HG02571 (cell line): ENCODE data around the gene TSHZ1.

Source experiments
- ATAC-seq: cut with Tn5 transposase; IDR thresholded peaks from one replicate; pipeline ENCODE4 v1.9.1; 2021; ENCODE audit warnings: mild to moderate bottlenecking, moderate library complexity; ENCODE audit not compliant: unreplicated experiment

The TSHZ1 gene

DNA sequence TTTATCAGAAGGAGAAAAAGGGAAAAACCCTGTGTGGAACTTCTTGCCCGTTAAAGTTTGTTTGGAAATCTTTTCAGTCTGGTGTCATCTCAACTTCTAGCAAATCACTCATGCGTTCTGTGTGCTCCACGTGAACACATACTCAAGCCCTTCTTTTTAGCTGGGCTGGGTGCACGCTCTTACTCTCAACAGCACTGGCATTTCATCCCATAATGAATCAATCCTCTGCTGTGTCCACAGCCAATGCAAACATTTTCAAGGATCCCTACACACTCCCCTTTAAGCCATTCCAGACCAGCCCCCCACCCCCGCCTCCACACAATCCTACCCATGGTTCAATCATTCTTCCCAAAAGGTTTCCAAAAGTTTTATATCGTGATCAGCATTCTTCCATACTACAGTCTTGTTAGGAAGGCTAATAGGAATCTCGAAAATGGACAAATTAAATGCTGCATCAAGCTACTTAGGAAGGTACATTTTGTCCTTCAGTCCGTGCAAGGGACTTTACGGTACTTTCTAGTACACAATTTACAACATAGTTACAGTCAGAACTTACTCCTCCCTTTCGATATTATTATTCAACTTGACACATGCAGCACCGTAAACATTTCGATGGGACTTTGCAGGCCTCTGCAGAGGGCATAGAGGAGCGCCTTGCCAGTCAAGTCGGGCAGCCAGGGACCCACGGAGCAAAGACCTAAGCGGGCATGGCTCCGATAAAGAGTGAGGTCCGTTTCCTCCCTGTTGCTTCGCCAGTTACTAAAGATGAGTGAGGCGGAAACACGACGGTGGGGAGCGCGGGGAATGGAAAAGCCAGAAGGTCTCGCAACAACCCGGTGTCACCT is 3.1 kb upstream of the TSHZ1 start:
- ATAC-seq, result no peak

DNA sequence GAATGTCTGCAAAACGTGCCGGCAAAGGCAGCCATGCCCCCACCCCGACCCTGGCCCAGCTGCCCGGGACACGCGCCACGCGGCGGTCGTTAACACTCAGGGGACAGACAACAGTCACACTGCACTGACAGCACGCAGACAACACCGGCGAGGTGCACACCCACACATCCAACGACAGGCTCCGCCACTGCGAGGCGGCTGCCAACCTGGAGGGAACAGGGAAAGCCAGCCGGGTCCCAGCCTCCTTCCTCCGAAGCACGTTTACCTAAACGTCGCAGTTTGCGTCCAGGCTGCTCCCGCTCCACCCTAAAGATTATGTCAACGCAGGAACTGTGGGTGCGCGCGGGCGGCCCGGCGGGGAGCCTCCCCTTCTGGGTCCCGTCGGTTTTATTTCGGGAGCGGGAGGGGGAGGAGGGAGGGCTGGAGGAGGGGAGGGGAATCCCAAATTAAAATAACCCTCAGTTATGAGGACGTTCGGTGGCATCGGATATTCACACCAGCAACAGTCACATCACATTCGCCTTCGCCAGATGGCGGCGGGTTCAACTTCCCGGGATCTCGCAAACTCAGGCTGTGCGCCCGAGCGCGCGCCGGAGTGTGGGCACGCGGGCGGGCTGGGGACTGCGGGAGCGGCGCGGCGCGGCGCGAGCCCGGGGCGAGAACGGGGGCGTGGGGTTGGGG is 2.3 kb upstream of the TSHZ1 start:
- peak; percentile 6 for ATAC-seq

DNA sequence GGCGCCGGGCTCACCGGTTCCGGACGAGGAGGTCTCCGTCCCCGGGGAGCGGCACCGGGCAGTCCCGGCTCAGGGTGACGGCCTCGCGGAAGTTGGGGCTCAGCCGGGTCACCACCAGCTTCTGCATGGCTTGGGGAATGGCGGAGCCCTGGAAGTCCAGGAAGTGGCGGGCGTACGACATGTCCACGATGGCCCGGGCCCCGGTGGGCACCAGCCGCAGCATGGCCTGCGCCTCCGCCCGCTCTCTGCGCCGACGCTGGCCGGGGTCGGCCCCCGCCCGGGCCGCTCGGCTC is 1.8 kb upstream of the TSHZ1 start:
- ATAC-seq, result peak; percentile 7

DNA sequence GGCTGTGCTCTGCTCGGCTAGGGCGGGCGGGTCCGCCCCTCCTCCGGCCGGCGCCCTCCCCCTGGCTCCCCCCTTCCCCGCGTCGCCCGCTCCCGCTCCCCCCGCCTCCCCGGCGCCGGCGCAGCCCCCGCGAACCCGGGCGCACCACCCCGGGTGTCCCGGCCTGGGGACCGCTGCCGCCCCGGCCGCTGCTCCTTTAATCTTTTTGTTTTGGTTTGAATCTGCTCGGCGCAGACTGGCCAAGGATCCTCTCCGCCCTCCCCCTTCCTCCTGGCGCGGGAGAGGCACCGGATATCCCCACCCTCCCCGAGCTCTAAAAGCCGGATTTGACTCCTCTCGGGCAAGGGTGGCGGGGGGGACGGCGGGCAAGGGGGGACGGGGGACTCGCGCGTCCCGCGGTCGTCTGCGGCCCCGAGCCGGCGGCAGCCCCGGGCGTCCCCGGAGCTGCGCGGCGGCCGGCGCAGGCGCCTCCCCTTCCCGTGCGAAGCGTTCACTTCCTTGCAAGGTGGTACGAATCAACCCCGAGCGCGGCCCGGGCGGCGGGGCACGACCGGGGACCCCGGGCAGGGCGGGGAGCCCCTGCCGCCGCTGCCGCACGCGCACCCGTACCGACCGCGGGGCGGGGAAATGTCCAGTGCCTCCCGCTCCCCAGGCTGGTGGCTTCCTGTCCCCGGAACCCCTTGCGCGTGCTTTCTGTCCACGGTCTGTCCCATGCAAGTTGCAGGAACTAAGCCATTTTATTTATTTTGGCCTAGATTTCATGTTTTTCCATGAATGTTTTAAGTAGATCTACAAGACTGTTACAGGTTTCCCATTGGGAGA is 1.3 kb upstream of the TSHZ1 start, which contains the start of gene PTGR3:
TSS of gene PTGR3 (minus strand) at position 11 of the 822 bp plus-strand sequence. CDS start 81 bp downstream, outside the sequence.
- peak; percentile 46 for ATAC-seq

DNA sequence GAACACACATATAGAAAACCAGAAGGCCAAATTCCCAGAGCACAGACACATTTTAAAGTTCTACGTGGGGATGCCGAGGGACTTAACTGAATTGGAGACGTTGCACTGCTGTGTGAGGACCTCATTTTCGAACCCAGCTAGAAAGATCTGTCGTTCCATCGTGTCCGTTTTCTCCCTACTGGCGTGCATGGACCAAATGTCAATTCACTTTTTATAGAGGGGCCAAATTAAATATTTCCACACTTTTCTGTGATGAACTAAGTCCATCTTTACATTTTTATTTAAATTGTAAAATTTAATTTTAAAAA is 692 bp upstream of the TSHZ1 start:
- no peak for ATAC-seq

DNA sequence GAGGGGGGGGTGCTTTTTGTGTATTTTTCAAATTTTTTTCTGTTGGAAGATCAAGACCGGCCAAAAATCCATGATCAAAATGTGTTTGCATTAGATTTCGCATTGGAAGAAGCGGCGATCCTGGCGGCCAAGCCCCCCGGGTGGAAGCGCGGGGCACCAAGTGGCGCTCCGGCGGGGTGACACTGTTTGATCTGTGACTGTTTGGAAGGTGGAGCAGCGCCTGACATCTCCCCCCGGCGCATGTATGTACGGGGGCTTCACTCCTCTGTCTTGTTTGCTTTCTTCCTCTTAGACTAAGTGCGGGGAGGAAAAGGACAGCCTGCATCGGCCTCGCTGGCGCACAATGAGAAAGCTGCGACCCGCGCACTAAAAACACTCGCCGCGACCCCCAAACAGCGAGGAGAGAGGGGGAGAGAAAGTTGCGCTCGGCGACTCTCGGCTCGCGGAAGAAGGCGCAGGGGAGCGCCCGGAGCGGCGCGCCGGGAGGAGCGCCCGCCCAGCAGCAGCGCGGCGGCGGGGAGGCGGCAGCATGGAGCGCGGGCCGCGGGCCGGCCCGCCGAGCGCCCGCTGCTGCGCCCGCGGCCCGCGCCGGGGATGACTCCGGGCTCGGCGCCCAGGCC is 515 bp downstream of the TSHZ1 start:
- no peak for ATAC-seq

DNA sequence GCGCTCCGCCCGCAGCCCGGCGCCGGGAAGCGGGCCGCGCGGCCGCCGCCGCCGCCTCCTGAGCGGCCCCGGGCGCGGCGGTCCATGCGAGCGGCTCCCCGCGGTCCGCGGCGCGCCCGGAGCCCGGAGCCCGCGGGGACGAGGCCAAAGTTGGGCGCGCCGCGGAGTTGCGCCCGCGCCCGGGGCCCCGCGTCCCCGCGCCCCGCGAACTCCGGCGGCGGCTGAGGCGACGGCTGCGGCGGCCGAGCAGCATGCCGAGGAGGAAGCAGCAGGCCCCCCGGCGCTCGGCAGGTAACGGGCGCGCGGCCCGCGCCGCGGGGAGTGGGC is 992 bp downstream of the TSHZ1 start:
- no peak for ATAC-seq

DNA sequence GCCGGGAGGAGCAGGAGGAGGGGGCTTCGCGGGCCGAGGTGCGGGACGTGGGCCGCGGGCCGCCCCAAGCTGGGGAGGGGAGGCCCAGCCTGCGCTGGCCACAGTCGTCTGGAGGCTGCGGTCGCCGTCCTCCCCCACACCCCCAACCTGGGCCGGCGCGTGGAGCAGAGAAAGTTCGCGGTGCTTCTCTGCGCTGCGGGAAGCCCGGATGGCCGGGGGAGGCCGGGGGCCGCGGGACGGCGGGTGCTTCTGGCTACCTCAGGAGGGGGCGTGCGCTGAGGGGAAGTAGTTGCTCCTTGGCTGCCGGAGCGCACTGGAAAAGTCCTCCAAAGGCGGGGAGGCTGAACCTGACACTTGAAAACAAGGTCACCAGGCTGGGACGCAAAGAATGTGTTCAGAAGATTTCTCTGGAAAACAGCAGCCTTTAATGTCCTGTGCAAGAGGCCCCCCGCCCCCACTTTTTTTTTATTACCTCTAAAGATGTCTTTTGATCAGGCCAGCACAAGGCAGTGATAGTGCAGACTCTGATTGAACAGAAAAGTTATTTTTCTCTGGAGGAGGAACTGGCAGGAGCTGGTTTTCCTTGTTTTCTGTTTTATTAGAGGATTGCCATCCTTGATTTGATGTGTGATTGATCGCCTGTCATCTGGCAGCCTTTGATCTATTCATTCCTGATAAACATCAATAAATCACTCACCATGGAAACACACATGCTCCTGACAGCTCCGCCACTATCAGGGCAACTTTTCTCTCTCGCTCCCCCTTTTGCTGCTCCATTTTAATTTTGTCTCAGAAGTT is 1.6 kb downstream of the TSHZ1 start:
- ATAC-seq, result no peak

DNA sequence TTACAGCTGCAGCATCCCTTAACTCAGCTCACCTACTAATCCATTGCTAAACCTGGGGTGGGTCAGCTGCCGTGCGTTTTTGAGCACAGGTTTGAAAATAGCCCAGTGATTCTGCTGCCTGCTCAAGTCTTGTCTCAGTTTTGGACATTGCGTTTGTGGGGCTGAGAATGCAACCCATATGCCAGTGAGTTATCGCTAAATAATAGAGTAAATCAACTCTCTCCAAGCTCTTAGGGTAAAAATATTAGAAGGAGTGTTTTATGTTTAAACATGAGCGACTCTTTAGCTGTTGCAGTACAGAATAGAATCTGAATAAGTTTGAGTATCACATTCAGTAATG is 2.1 kb downstream of the TSHZ1 start:
- no peak for ATAC-seq

DNA sequence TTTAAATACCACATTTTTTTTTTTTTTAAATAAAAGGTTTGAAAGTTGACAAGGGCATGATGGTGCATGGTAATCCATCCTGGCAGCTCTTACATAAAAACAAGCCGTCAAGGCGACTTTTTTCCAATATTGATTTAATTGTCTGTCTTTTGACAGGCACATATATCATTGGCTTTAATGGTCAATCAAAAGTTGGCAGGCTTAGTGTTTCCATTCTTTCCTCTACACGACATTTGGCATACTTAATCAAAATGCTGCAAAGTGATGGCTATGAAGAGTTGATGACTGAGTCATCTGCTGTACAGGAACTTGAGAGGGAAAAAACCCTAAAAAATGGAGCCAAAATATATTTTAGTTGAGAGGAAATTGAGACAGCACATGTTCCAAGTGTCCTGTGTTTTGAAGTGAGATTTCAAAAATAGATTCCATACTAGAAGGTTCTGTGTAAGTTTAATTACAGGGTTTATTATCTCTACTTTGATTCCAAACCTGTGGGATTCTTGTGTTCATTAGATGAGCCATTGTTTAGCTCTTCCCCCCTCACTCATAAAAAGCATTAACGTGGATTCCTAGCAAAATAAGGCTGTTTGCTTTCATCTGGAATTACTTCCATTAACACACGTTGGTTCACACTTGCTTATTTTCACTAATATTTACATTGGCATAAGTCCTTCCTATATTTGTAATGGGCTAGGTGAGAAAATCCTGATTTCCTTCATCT is 3.2 kb downstream of the TSHZ1 start:
- ATAC-seq, result no peak

DNA sequence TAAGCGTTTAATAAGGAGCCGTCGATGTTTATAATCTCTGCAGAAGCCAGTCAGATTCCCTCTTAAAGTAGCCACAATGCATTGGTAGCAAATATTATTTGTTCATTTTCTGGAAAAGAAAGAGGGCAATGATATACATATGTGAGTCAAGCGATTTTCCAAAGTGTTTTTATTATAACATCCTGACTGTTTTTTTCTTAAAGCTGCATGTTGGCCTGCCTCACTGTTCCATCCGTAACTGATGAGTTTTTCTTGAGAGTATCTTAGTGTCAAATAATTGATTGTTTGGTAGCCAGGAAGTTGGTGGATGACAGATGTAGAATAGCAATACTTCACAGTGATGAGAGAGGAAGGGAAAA is 3.7 kb downstream of the TSHZ1 start:
- no peak for ATAC-seq

DNA sequence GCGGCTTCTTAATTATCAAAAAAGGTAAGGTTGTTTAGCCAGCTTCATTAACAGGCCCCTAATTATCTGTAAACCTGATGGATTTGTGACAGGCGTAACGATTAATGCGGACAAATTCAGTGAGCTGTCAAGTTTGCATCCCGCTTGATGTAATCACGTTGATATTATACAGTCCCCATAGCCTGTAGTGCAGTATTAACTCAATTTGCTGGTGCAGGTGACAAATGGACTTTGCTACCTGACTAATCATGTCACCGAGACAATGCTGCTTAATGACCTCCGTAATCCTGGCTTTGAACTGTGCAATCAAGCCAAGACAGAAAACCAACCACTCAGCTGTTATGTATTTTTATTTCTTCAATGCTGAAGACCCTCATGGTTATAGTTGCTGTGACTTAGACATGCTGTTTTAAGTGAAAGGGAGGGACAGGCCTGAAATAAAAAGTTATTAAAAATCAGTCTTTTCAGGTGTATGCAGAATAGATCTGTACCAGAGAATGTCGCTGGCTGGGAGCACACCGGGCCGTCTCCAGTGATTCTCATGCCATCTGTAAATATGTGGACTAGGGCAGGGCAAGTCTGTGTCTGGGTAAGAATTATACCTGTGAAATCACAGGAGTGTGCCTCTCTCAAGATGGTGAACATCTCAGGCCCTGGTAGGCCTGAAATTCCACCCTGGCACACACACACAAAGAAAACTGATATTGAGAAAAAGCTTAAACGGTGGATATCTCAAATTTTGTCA is 4.3 kb downstream of the TSHZ1 start:
- no peak for ATAC-seq

DNA sequence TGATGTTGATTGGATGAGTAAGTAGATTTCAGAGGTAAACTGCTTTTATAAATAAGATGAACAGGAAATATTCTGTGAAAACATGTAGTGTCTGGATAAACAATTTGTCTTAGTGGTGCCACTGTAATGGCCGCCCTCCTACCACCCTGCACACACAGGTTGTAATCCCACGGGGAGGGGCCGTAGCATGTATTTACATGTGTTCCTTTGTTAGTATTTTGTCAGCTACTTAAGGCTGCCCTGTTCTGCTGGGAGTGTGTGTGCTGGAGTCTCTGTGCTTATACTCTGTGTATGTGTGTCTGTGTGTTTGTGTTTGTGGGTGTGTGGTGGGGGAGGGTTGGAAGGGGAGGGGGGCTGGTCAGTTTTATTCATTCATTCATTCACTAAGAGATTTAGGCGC is 5.1 kb downstream of the TSHZ1 start:
- no peak for ATAC-seq

DNA sequence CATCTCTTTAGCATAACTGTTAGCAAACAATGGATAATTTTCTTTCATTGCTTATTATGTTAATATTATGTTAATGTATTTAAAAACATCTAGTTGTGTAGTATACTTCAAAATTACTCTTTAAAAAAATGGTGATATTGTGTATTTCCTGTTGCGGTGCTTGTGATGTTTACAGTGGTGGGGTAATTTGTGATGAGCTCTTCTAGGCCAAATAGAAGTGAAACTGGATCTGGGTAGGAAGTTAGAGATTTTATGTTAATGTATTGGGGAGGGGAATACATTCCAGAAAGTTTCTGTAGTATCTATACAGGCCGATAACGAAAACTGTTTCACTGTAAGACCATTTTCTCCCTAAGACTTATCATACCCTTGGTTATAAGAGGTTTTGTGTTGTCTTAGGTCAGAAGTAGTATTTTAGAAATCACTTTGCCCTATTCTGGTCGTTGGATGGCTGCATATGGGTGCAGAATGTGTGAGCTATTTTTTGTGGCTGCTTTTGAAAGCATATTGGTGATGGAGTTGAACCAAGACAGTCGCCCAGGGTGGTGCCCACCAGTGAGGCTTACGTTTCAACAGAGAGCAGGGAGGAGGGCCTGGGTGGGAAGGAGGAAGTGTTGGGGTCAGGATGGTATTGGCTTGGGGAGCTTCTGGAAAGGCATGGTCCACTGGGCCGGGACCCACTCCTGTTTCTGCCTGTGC is 5.8 kb downstream of the TSHZ1 start:
- no peak for ATAC-seq

DNA sequence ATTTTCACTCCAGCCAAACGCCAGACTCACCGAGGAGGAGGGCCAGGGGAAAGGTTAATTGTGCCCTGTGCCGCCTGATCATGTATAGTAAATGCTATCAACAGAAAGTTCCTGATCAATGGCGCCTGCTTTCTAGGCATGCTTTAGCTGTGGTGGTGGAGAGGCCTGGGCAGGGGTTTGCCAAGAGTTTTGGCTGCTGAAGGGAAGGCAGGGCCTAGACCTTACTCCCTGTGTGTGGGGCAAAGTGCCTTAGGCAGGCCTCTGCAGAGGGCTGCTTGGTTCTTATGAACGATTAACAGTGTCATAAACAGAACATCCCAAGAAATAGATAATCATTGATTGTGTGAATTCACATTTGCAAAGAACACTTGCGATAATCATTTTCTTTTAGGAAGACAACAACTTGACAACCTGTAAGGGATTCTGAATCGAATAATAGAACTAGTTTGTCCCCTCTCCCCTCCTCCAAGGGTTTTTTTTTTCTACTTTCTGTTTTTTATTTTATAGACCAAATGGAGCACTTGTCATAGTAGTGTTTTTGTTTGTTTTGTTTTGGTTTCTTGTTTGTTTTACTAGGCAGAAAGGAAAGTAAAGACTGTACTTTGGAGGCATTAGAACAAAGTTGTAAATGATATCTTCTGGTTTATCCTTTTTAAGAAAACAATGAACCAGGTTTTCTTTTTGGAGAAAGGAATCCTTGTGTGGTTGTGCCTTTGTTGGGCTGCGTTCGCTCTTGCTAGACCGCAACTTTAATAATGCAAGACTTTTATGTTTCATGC is 6.5 kb downstream of the TSHZ1 start:
- ATAC-seq, result no peak

DNA sequence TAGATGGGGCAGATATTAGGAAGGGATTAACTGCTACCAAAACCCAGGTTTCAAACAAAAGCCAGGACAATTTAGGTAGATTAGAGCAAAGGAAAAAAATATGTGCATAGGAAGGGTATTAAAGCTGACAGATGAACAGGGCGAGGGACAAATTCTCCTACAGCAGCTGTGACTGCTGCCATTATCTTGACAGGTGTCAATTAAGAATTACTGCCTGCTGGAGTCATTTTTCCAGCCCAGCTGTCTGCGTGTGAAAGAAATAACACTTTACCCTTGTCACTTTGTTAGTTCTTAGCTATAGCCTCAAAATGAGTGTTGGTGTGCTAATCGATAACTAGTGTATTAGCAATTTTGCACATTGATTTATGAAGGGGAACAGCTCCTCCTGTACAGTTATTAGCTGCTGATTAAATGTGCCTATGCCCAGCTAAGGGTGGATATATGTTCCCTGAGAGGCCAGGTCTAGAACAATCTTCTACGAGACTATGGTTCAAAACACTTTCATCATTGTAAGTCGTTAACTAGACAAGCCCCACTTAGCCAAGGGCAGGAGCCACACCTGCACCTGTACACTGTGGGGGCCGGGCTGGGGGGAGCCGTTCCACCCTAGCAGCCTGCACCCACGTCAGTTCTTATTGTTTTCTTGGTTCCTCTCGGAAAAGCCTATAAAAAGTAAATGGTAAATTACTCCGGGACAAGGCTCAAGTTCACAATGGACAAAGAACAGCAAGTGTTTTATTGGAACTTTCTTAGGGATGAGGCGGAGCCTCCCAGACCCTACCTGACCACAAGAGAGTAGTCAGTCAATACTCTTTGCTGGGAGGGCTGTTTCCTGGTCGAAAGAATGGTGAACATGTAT is 7.7 kb downstream of the TSHZ1 start:
- no peak for ATAC-seq

DNA sequence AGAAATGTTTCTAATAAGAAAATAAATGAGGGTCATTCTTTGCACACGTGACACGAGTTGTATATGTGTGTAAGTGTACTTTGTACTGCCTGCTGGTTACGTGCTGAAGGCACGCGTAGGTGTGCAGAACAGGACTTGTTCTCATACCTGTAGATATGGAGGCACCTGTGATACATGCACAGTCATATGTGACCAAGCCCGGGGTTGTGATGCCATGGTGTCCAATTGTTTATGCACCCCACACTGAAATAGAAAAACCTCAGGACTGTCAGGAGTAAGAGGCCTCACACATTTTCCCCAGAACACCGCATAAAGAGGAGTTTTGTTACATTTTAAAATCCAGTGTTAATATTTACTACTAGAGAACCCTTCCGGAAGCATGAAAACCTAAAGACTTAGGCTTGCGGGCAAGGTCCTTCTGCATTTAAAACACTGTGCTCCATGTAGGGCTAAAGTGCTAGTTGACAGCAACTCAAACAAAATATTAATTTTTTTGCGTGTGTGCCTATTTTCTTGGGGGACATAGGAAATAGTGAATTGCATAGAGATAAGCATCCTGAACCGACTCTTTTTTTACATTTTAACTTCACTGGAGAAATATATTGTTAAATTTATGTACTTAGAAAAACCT is 9.3 kb downstream of the TSHZ1 start:
- ATAC-seq, result no peak
